ENCODE results near the gene SPEF1. TPM values are rescaled to one million over a fixed set of nuclear protein-coding genes. Genes with fewer than 3 reads are reported as not detected.

Gene SPEF1
- total RNA-seq, 2 experiments from 2014 or later = 0.17 TPM; not detected in 1

- peaks cover 3% of the 10 kb centered on the region for H3K36me3 Mint-ChIP-seq
- POLR2A ChIA-PET = interaction anchor here (1.9 to 2.2 kb wide), 2 partner anchors 7 to 17 kb away, joined by 5 to 8 read pairs; no protein-coding TSS in a partner anchor
- intact Hi-C loops (cut with micrococcal nuclease) = no loop called here
- no peaks in the 10 kb centered on the region for H3K9me3 Mint-ChIP-seq
- no peaks in the 10 kb centered on the region for H3K27me3 Mint-ChIP-seq
- H3K27ac Mint-ChIP-seq = no peak overlapping the region
- peaks cover 48% of the 10 kb centered on the region for H3K4me1 Mint-ChIP-seq (ENCODE audit: low read depth)
- CTCF ChIA-PET = interaction anchor here (0.6 to 12.9 kb wide), 9 partner anchors 14 to 267 kb away, joined by 3 to 180 read pairs (median 4); partner anchors contain the start of genes CDC25B and CENPB
- H3K4me3 Mint-ChIP-seq = no peak overlapping the region
- DNase-seq = no peak
Measured at GRCh38 chr20:3818155-3819151, 37.2 kb upstream of the SPEF1 start.

GRCh38 chr20:3815703-3816315 lies 34.6 kb upstream of the SPEF1 start:
- CTCF ChIA-PET = interaction anchor here (2.3 to 12.9 kb wide), 2 partner anchors 28 to 64 kb away, joined by 6 to 180 read pairs; partner anchors contain the start of gene CENPB
- intact Hi-C loops (cut with micrococcal nuclease) = no loop called here
- H3K27me3 Mint-ChIP-seq = no peaks in the 10 kb centered on the region
- H3K9me3 Mint-ChIP-seq = no peaks in the 10 kb centered on the region
- H3K4me1 Mint-ChIP-seq (ENCODE audit: low read depth) = peaks cover 63% of the 10 kb centered on the region
- POLR2A ChIA-PET = interaction anchor here (0.9 to 1.4 kb wide), 3 partner anchors 10 to 47 kb away, joined by 3 read pairs; partner anchors contain the start of gene CDC25B
- H3K36me3 Mint-ChIP-seq = no peaks in the 10 kb centered on the region
- peak; percentile 50 for DNase-seq
- peak overlapping the region; percentile 80 for H3K27ac Mint-ChIP-seq
- peak overlapping the region; percentile 39 for H3K4me3 Mint-ChIP-seq

GRCh38 chr20:3814928-3815495 lies 33.8 kb upstream of the SPEF1 start:
- Mint-ChIP-seq H3K27me3 (no peaks in the 10 kb centered on the region), H3K4me1 (ENCODE audit: low read depth) (peaks cover 67% of the 10 kb centered on the region), H3K9me3 (no peaks in the 10 kb centered on the region), H3K4me3 (no peak overlapping the region), H3K27ac (peak overlapping the region; percentile 58), H3K36me3 (no peaks in the 10 kb centered on the region)
- CTCF ChIA-PET = interaction anchor here (1.3 to 12.9 kb wide), 3 partner anchors 27 to 63 kb away, joined by 3 to 180 read pairs (median 6); partner anchors contain the start of genes ADISSP and CENPB
- intact Hi-C loops (cut with micrococcal nuclease) = no loop called here
- no peak for DNase-seq
- POLR2A ChIA-PET = interaction anchor here (1.4 kb wide), 1 partner anchor 46 kb away, joined by 3 read pairs; no protein-coding TSS in a partner anchor

- no peaks in the 10 kb centered on the region for H3K9me3 Mint-ChIP-seq
- peak overlapping the region; percentile 81 for H3K27ac Mint-ChIP-seq
- CTCF ChIA-PET = interaction anchor here (0.6 to 12.9 kb wide), 5 partner anchors 18 to 70 kb away, joined by 3 to 180 read pairs (median 4); partner anchors contain the start of genes ADISSP, CDC25B and CENPB
- no peaks in the 10 kb centered on the region for H3K27me3 Mint-ChIP-seq
- peaks cover 60% of the 10 kb centered on the region for H3K4me1 Mint-ChIP-seq (ENCODE audit: low read depth)
- peak; percentile 71 for DNase-seq
- POLR2A ChIA-PET = interaction anchor here (0.6 to 2.1 kb wide), 5 partner anchors 13 to 657 kb away, joined by 3 to 7 read pairs (median 4); partner anchors contain the start of genes ADISSP and CENPB
- H3K4me3 Mint-ChIP-seq = no peak overlapping the region
- intact Hi-C loops (cut with micrococcal nuclease) = no loop called here
- H3K36me3 Mint-ChIP-seq = no peaks in the 10 kb centered on the region
Measured at GRCh38 chr20:3813848-3814581, 32.8 kb upstream of the SPEF1 start.

- intact Hi-C loops (cut with micrococcal nuclease) = no loop called here
- Mint-ChIP-seq H3K4me3 (no peak overlapping the region), H3K9me3 (no peaks in the 10 kb centered on the region), H3K27ac (peak overlapping the region; percentile 99), H3K36me3 (no peaks in the 10 kb centered on the region), H3K27me3 (no peaks in the 10 kb centered on the region), H3K4me1 (ENCODE audit: low read depth) (peaks cover 60% of the 10 kb centered on the region)
- ChIA-PET CTCF (interaction anchor here (1.0 to 12.9 kb wide), 4 partner anchors 17 to 46 kb away, joined by 3 to 180 read pairs (median 4); partner anchors contain the start of genes ADISSP, CDC25B and CENPB), POLR2A (interaction anchor here (1.1 to 2.1 kb wide), 3 partner anchors 12 to 45 kb away, joined by 4 to 7 read pairs (median 5); partner anchors contain the start of genes ADISSP and CENPB)
- DNase-seq = no peak
Measured at GRCh38 chr20:3812975-3813847, 32.0 kb upstream of the SPEF1 start.

GRCh38 chr20:3812259-3812681 lies 31.0 kb upstream of the SPEF1 start:
- Mint-ChIP-seq H3K4me3 (peak overlapping the region; percentile 82), H3K27me3 (no peaks in the 10 kb centered on the region), H3K4me1 (ENCODE audit: low read depth) (peaks cover 63% of the 10 kb centered on the region), H3K36me3 (no peaks in the 10 kb centered on the region), H3K9me3 (no peaks in the 10 kb centered on the region), H3K27ac (peak overlapping the region; percentile 99)
- no peak for DNase-seq
- ChIA-PET CTCF (interaction anchor here (1.0 to 12.9 kb wide), 3 partner anchors 8 to 43 kb away, joined by 4 to 180 read pairs (median 20); partner anchors contain the start of genes AP5S1 and CENPB), POLR2A (interaction anchor here (0.6 to 2.1 kb wide), 6 partner anchors 8 to 612 kb away, joined by 3 to 8 read pairs (median 6); partner anchors contain the start of genes ADISSP, AP5S1, CDC25B and CENPB)
- intact Hi-C loops (cut with micrococcal nuclease) = no loop called here

GRCh38 chr20:3811467-3812258 lies 30.4 kb upstream of the SPEF1 start:
- Mint-ChIP-seq H3K4me3 (peak overlapping the region; percentile 82), H3K27ac (peak overlapping the region; percentile 99), H3K27me3 (no peaks in the 10 kb centered on the region), H3K36me3 (peaks cover 2% of the 10 kb centered on the region), H3K4me1 (ENCODE audit: low read depth) (peaks cover 66% of the 10 kb centered on the region), H3K9me3 (no peaks in the 10 kb centered on the region)
- CTCF ChIA-PET = interaction anchor here (1.0 to 12.9 kb wide), 5 partner anchors 9 to 44 kb away, joined by 3 to 180 read pairs (median 8); partner anchors contain the start of genes AP5S1, CDC25B and CENPB
- peak; percentile 97 for DNase-seq
- POLR2A ChIA-PET = interaction anchor here (0.6 to 2.1 kb wide), 7 partner anchors 8 to 44 kb away, joined by 3 to 8 read pairs (median 5); partner anchors contain the start of genes ADISSP, AP5S1, CDC25B and CENPB
- intact Hi-C loops (cut with micrococcal nuclease) = loop anchor here (1.0 to 2.0 kb wide), 2 partner anchors 15 to 45 kb away; partner anchors contain the start of genes ADISSP and CDC25B

- ChIA-PET POLR2A (interaction anchor here (0.6 kb wide), 1 partner anchor 185 kb away, joined by 3 read pairs; no protein-coding TSS in a partner anchor), CTCF (no interaction called here)
- H3K4me1 Mint-ChIP-seq (ENCODE audit: low read depth) = peaks cover 55% of the 10 kb centered on the region
- no peaks in the 10 kb centered on the region for H3K27me3 Mint-ChIP-seq
- H3K4me3 Mint-ChIP-seq = no peak overlapping the region
- DNase-seq = no peak
- H3K9me3 Mint-ChIP-seq = no peaks in the 10 kb centered on the region
- H3K27ac Mint-ChIP-seq = peak overlapping the region; percentile 76
- peaks cover 27% of the 10 kb centered on the region for H3K36me3 Mint-ChIP-seq
- intact Hi-C loops (cut with micrococcal nuclease) = no loop called here
Measured at GRCh38 chr20:3808544-3808943, 27.3 kb upstream of the SPEF1 start.

- POLR2A ChIA-PET = interaction anchor here (0.7 to 1.2 kb wide), 2 partner anchors 11 to 646 kb away, joined by 3 read pairs; no protein-coding TSS in a partner anchor
Measured at GRCh38 chr20:3804781-3805180, 23.5 kb upstream of the SPEF1 start.

More at GRCh38 chr20:3804781-3805180, 23.5 kb upstream of the SPEF1 start:
- Mint-ChIP-seq H3K36me3 (peaks cover 56% of the 10 kb centered on the region), H3K4me1 (ENCODE audit: low read depth) (peaks cover 57% of the 10 kb centered on the region), H3K9me3 (no peaks in the 10 kb centered on the region), H3K4me3 (no peak overlapping the region), H3K27me3 (no peaks in the 10 kb centered on the region), H3K27ac (no peak overlapping the region)
- CTCF ChIA-PET = interaction anchor here (1.4 kb wide), 1 partner anchor 15 kb away, joined by 6 read pairs; the partner anchor contains the start of gene AP5S1
- no peak for DNase-seq
- intact Hi-C loops (cut with micrococcal nuclease) = no loop called here

Data from activated CD4-positive, alpha-beta memory T cell treated with anti-CD3 and anti-CD28 coated beads for 36 hours (primary cell).